Transverse colon (tissue), 4 donors: Measurements from ENCODE around the gene NBEA.

Source experiments
- EP300 ChIP-seq: sonication (generic); formaldehyde crosslinking; IDR thresholded peaks from one replicate; pipeline ENCODE4 v1.6.1; 2017; ENCODE audit warnings: antibody characterized with exemption, low read depth
- POLR2A ChIP-seq: fragments of 450-650 bp; IDR thresholded peaks from one replicate; pipeline ENCODE4 v1.6.1; 2016; ENCODE audit warnings: antibody characterized with exemption, mild to moderate bottlenecking, moderate library complexity
- POLR2AphosphoS5 ChIP-seq, 3 donors: sonication (generic); formaldehyde crosslinking; IDR thresholded peaks; one replicate each; pipeline ENCODE4 v1.6.1; 2016; ENCODE audit warnings: antibody characterized with exemption in 3 of 3
- TF ChIP-seq, protein P1 (sequence below), 5 experiments: fragments of 200-600 bp in 3 of 5; fragments of 450-650 bp in 2 of 5; sonication (generic) in 3 of 5; IDR thresholded peaks; 1 replicate in 2 of 5; 2 replicates in 3 of 5; pipeline ENCODE4 v1.5.1; 2016 to 2017; ENCODE audit warnings: antibody characterized with exemption in 5 of 5, inconsistent platforms in 3 of 5, mild to moderate bottlenecking in 2 of 5, moderate library complexity in 1 of 5

DNA sequence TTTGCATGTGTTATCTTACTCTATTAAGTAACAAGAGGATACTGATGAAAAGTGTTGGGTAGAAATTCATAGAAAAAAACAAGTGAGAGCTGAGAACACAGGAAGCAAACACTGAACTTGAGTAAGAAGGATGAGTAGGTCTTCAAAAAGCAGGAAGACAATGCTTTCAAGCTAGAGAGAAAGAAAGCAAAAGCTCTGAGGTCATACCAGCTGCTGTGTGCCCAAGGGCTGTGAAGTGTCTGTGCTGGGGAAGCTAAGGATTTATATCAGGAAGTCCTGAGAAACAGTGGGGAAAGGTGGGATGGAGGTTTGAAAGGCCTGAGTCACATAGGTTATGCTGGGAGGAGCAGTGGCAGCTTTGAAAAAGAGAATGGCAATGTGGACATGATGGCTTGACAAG is 679.9 kb downstream of the NBEA start:
- TF ChIP-seq, protein P1, sequence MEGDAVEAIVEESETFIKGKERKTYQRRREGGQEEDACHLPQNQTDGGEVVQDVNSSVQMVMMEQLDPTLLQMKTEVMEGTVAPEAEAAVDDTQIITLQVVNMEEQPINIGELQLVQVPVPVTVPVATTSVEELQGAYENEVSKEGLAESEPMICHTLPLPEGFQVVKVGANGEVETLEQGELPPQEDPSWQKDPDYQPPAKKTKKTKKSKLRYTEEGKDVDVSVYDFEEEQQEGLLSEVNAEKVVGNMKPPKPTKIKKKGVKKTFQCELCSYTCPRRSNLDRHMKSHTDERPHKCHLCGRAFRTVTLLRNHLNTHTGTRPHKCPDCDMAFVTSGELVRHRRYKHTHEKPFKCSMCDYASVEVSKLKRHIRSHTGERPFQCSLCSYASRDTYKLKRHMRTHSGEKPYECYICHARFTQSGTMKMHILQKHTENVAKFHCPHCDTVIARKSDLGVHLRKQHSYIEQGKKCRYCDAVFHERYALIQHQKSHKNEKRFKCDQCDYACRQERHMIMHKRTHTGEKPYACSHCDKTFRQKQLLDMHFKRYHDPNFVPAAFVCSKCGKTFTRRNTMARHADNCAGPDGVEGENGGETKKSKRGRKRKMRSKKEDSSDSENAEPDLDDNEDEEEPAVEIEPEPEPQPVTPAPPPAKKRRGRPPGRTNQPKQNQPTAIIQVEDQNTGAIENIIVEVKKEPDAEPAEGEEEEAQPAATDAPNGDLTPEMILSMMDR (IDR thresholded peaks at IDR 0.05), result no peak
- TF ChIP-seq POLR2AphosphoS5 (IDR thresholded peaks at IDR 0.05), result no peak
- no peak for TF ChIP-seq POLR2A
- no peak for TF ChIP-seq EP300
